ENCODE results near the gene ZMIZ1. TPM values are rescaled to one million over a fixed set of nuclear protein-coding genes. Genes with fewer than 3 reads are reported as not detected.
A peak's percentile ranks its signal among the peaks of the same experiment; 100 is the strongest.

The ZMIZ1 gene
- total and polyA plus RNA-seq, 2 experiments from 2014 or later, result 9.2 to 30.9 TPM

DNA sequence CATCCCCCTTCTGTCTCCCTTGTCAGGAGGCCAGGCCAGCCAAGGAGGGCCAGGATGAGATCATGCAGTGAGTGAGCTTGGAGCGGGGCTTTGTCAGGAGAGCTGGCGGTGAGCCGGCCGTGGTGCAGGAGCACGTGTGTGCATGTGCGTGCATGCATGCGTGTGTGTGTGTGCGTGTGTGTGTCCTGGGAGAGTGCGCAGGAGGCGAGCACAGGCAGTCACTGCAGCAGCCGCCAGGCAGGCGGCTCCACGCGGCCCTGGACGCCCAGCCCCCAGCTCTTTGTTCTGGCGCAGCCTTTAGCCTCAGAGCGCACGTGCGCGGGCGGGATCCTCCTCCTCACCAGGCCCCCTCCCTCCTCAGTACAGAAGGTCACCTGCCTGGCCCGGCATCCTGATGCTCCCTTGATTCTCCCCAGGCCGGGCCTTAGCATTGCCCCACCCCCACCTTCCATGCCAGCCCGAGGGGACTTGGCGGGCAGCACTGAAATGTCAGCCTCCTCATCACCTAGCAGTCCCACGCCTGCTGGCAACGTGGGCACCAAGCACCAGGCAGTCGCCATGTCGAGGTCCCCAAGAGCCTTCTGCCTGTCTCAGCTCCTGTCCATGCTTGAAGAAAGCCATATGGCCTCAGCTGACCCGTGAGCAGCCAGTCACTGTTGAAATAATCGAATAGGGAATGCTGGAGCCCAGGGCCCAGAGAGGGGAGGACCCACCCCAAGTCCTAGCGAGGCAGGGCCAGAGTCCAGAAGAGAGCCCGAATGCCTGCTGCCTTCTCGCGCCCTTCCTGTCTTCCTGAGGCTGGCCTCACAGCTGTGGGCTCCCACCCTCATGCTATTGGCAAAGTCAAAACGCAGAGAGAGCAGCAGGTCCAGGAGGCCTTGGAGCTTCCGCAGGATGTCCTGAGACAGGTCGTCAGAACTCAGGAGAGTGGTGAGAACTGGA, 152.6 kb downstream of the ZMIZ1 start:
- Histone ChIP-seq H3K36me3 (ENCODE audit: insufficient read depth) (no peaks in the 10 kb centered on the region), H4K20me1 (replicated peaks; ENCODE audit: insufficient read depth) (no peaks in the 10 kb centered on the region), H2AFZ (no peak overlapping the region), H3K4me3 (no peak overlapping the region), H3K79me2 (replicated peaks; ENCODE audit: insufficient read depth) (no peaks in the 10 kb centered on the region), H3K9me2 (ENCODE audit: insufficient read depth) (no peaks in the 10 kb centered on the region), H3K27me3 (ENCODE audit: insufficient read depth) (no peaks in the 10 kb centered on the region), H3K4me1 (ENCODE audit: insufficient read depth) (peaks cover 22% of the 10 kb centered on the region), H3F3A (replicated peaks; ENCODE audit: low read depth) (no peaks in the 10 kb centered on the region), H3K27ac (ENCODE audit: low read depth) (no peak overlapping the region), H3K4me2 (peak overlapping the region; percentile 38; the same call in 1 of the 2 replicates)
- Mint-ChIP-seq H3K27me3 (ENCODE audit: insufficient read depth, low read depth, poor library complexity) (peaks cover 3% of the 10 kb centered on the region), H3K27ac (peak overlapping the region; percentile 56; the same call in 1 of the 2 replicates), H3K9me3 (no peaks in the 10 kb centered on the region), H3K36me3 (ENCODE audit: low read depth) (peaks cover 16% of the 10 kb centered on the region), H3K4me1 (peaks cover 43% of the 10 kb centered on the region), H3K4me3 (no peak overlapping the region)
- ATAC-seq (peak; percentile 81), DNase-seq (ENCODE audit: low spot score) (peak; percentile 82)
- TF ChIP-seq, protein P1, sequence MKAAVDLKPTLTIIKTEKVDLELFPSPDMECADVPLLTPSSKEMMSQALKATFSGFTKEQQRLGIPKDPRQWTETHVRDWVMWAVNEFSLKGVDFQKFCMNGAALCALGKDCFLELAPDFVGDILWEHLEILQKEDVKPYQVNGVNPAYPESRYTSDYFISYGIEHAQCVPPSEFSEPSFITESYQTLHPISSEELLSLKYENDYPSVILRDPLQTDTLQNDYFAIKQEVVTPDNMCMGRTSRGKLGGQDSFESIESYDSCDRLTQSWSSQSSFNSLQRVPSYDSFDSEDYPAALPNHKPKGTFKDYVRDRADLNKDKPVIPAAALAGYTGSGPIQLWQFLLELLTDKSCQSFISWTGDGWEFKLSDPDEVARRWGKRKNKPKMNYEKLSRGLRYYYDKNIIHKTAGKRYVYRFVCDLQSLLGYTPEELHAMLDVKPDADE (IDR thresholded peaks at IDR 0.05), result no peak
- TF ChIP-seq ZNF114 (CRISPR knock-in tag; IDR thresholded peaks at IDR 0.05), result no peak
- TF ChIP-seq, protein P2, sequence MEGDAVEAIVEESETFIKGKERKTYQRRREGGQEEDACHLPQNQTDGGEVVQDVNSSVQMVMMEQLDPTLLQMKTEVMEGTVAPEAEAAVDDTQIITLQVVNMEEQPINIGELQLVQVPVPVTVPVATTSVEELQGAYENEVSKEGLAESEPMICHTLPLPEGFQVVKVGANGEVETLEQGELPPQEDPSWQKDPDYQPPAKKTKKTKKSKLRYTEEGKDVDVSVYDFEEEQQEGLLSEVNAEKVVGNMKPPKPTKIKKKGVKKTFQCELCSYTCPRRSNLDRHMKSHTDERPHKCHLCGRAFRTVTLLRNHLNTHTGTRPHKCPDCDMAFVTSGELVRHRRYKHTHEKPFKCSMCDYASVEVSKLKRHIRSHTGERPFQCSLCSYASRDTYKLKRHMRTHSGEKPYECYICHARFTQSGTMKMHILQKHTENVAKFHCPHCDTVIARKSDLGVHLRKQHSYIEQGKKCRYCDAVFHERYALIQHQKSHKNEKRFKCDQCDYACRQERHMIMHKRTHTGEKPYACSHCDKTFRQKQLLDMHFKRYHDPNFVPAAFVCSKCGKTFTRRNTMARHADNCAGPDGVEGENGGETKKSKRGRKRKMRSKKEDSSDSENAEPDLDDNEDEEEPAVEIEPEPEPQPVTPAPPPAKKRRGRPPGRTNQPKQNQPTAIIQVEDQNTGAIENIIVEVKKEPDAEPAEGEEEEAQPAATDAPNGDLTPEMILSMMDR (conservative IDR thresholded peaks at IDR 0.05; ENCODE audit: low read depth in 2 of 2), result no peak
- TF ChIP-seq NANOG (IDR thresholded peaks at IDR 0.05; ENCODE audit: borderline replicate concordance), result no peak
- no peak for TF ChIP-seq POLR2AphosphoS5 (IDR thresholded peaks at IDR 0.05; ENCODE audit: low read depth)
- no peak for TF ChIP-seq CREB1 (CRISPR knock-in tag; IDR thresholded peaks at IDR 0.05; ENCODE audit: low read depth)
- TF ChIP-seq, protein P3, sequence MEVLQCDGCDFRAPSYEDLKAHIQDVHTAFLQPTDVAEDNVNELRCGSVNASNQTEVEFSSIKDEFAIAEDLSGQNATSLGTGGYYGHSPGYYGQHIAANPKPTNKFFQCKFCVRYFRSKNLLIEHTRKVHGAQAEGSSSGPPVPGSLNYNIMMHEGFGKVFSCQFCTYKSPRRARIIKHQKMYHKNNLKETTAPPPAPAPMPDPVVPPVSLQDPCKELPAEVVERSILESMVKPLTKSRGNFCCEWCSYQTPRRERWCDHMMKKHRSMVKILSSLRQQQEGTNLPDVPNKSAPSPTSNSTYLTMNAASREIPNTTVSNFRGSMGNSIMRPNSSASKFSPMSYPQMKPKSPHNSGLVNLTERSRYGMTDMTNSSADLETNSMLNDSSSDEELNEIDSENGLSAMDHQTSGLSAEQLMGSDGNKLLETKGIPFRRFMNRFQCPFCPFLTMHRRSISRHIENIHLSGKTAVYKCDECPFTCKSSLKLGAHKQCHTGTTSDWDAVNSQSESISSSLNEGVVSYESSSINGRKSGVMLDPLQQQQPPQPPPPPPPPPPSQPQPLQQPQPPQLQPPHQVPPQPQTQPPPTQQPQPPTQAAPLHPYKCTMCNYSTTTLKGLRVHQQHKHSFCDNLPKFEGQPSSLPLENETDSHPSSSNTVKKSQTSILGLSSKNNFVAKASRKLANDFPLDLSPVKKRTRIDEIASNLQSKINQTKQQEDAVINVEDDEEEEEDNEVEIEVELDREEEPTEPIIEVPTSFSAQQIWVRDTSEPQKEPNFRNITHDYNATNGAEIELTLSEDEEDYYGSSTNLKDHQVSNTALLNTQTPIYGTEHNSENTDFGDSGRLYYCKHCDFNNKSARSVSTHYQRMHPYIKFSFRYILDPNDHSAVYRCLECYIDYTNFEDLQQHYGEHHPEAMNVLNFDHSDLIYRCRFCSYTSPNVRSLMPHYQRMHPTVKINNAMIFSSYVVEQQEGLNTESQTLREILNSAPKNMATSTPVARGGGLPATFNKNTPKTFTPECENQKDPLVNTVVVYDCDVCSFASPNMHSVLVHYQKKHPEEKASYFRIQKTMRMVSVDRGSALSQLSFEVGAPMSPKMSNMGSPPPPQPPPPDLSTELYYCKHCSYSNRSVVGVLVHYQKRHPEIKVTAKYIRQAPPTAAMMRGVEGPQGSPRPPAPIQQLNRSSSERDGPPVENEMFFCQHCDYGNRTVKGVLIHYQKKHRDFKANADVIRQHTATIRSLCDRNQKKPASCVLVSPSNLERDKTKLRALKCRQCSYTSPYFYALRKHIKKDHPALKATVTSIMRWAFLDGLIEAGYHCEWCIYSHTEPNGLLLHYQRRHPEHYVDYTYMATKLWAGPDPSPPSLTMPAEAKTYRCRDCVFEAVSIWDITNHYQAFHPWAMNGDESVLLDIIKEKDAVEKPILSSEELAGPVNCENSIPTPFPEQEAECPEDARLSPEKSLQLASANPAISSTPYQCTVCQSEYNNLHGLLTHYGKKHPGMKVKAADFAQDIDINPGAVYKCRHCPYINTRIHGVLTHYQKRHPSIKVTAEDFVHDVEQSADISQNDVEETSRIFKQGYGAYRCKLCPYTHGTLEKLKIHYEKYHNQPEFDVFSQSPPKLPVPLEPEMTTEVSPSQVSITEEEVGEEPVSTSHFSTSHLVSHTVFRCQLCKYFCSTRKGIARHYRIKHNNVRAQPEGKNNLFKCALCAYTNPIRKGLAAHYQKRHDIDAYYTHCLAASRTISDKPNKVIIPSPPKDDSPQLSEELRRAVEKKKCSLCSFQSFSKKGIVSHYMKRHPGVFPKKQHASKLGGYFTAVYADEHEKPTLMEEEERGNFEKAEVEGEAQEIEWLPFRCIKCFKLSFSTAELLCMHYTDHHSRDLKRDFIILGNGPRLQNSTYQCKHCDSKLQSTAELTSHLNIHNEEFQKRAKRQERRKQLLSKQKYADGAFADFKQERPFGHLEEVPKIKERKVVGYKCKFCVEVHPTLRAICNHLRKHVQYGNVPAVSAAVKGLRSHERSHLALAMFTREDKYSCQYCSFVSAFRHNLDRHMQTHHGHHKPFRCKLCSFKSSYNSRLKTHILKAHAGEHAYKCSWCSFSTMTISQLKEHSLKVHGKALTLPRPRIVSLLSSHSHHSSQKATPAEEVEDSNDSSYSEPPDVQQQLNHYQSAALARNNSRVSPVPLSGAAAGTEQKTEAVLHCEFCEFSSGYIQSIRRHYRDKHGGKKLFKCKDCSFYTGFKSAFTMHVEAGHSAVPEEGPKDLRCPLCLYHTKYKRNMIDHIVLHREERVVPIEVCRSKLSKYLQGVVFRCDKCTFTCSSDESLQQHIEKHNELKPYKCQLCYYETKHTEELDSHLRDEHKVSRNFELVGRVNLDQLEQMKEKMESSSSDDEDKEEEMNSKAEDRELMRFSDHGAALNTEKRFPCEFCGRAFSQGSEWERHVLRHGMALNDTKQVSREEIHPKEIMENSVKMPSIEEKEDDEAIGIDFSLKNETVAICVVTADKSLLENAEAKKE (CRISPR knock-in tag; IDR thresholded peaks at IDR 0.05), result no peak
- no peak for TF ChIP-seq EZH2phosphoT487 (IDR thresholded peaks at IDR 0.05; ENCODE audit: unreplicated experiment)
- no peak for TF ChIP-seq STAT1 (IDR thresholded peaks at IDR 0.05; ENCODE audit: unreplicated experiment)
- TF ChIP-seq ZNF331 (CRISPR knock-in tag; IDR thresholded peaks at IDR 0.05; ENCODE audit: low read depth), result no peak
- no peak for TF ChIP-seq EZH2 (IDR thresholded peaks at IDR 0.05; ENCODE audit: low read depth, unreplicated experiment)
- TF ChIP-seq JUNB (IDR thresholded peaks at IDR 0.05; ENCODE audit: unreplicated experiment), result no peak
- TF ChIP-seq, protein P4, sequence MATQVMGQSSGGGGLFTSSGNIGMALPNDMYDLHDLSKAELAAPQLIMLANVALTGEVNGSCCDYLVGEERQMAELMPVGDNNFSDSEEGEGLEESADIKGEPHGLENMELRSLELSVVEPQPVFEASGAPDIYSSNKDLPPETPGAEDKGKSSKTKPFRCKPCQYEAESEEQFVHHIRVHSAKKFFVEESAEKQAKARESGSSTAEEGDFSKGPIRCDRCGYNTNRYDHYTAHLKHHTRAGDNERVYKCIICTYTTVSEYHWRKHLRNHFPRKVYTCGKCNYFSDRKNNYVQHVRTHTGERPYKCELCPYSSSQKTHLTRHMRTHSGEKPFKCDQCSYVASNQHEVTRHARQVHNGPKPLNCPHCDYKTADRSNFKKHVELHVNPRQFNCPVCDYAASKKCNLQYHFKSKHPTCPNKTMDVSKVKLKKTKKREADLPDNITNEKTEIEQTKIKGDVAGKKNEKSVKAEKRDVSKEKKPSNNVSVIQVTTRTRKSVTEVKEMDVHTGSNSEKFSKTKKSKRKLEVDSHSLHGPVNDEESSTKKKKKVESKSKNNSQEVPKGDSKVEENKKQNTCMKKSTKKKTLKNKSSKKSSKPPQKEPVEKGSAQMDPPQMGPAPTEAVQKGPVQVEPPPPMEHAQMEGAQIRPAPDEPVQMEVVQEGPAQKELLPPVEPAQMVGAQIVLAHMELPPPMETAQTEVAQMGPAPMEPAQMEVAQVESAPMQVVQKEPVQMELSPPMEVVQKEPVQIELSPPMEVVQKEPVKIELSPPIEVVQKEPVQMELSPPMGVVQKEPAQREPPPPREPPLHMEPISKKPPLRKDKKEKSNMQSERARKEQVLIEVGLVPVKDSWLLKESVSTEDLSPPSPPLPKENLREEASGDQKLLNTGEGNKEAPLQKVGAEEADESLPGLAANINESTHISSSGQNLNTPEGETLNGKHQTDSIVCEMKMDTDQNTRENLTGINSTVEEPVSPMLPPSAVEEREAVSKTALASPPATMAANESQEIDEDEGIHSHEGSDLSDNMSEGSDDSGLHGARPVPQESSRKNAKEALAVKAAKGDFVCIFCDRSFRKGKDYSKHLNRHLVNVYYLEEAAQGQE (IDR thresholded peaks at IDR 0.05; ENCODE audit: unreplicated experiment), result no peak

Data from GM23338 (cell line).